ENCODE results near the gene ALDH18A1. TPM values are rescaled to one million over a fixed set of nuclear protein-coding genes. Genes with fewer than 3 reads are reported as not detected.

The ALDH18A1 gene
- total and polyA plus RNA-seq, 2 of the 8 experiments (the other 6 are each of a cell fraction or from before 2014, with no cell fraction given): 59.6 to 128 TPM

DNA sequence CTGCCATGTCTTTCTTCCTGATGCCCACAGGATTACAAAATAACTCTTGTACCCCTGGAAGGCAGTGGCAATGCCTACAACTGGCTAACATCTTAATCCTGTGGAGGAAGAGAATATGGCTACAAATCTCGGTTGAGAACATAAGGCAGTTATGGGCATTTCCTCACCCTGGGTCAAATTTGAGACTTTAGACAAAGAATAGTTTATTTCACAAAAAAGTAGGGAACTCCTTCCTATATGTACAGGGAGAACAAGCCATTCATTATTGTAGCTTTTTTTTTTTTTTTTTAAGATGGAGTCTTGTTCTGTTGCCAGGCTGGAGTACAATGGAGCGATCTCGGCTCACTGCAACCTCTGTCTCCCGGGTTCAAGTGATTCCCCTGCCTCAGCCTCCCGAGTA lies 2.6 kb downstream of the ALDH18A1 start:
- 93% methylated on average over 5 of the region's 5 CpGs; no CpG with 5 or more reads in 1 of the 2 experiments for WGBS, 2 experiments (ENCODE audit: extremely low coverage in 1 of 2, insufficient coverage in 1 of 2, insufficient read length in 1 of 2, insufficient replicate concordance in 2 of 2, low coverage in 1 of 2, low lambda C conversion rate in 2 of 2, missing lambda C conversion rate in 1 of 2)
- H3K79me2 ChIP-seq (ENCODE audit: control insufficient read depth in 1 of 2, insufficient read depth in 2 of 2, low read length in 2 of 2): peaks cover 0 to 38% of the 10 kb centered on the region in 2 experiments; a peak in 2 of 4 replicates

More for the DNA sequence above, 2.6 kb downstream of the ALDH18A1 start:
- Histone ChIP-seq H3K14ac (ENCODE audit: insufficient read length) (no peak overlapping the region), H4K8ac (ENCODE audit: extremely low read depth, insufficient read depth, low read length) (no peak overlapping the region), H3K56ac (replicated peaks; ENCODE audit: insufficient read length, low read depth, low read length) (no peak overlapping the region), H3K23me2 (ENCODE audit: low read depth, low read length) (peaks cover 7% of the 10 kb centered on the region), H3K9ac (replicated peaks in 1 of 4; ENCODE audit: extremely low read depth in 1 of 4, low read depth in 3 of 4, low read length in 3 of 4) (no peak overlapping the region), H2BK5ac (ENCODE audit: low read depth, low read length) (no peak overlapping the region), H3K36me3 (ENCODE audit: control insufficient read depth in 2 of 4, insufficient read depth in 4 of 4, low read length in 3 of 4) (peaks cover 3 to 18% (median 8%) of the 10 kb centered on the region in 4 experiments; a peak in 5 of 8 replicates), H3K4me3 (ENCODE audit: extremely low read depth in 1 of 4, insufficient read depth in 2 of 4, low read depth in 3 of 4, low read length in 4 of 4) (no peak overlapping the region), H3K9me3 (ENCODE audit: insufficient read depth in 2 of 2, low read depth in 1 of 2, low read length in 1 of 2) (peaks cover 2 to 3% of the 10 kb centered on the region in 2 experiments; a peak in 2 of 4 replicates), H2BK12ac (ENCODE audit: low read depth, low read length) (no peak overlapping the region), H2BK20ac (ENCODE audit: low read length) (no peak overlapping the region), H2BK15ac (ENCODE audit: low read length) (no peak overlapping the region), H2AK5ac (ENCODE audit: low read depth, low read length) (no peak overlapping the region), H4K5ac (ENCODE audit: insufficient read length, low read depth, low read length) (no peak overlapping the region), H3K4me1 (replicated peaks in 1 of 4; ENCODE audit: control insufficient read depth in 3 of 4, insufficient read depth in 4 of 4, low read length in 3 of 4) (peaks cover 0 to 5% (median 3%) of the 10 kb centered on the region in 4 experiments; a peak in 2 of 7 replicates), H3K27me3 (replicated peaks in 1 of 4; ENCODE audit: control insufficient read depth in 3 of 4, extremely low read depth in 1 of 4, insufficient read depth in 3 of 4, low read length in 3 of 4) (no peaks in the 10 kb centered on the region), H4K20me1 (replicated peaks in 1 of 2; ENCODE audit: control insufficient read depth in 1 of 2, insufficient read depth in 2 of 2, low read length in 2 of 2) (peaks cover 0 to 2% of the 10 kb centered on the region in 2 experiments), H3K23ac (ENCODE audit: insufficient read length) (no peak overlapping the region), H3K4me2 (ENCODE audit: insufficient read depth in 1 of 2, low read depth in 2 of 2, low read length in 2 of 2) (no peak overlapping the region), H2AFZ (ENCODE audit: low read length) (no peak overlapping the region), H4K91ac (replicated peaks; ENCODE audit: insufficient read length, low read length) (no peak overlapping the region), H2BK120ac (replicated peaks; ENCODE audit: low read depth, low read length) (no peak overlapping the region), H3K18ac (ENCODE audit: extremely low read depth, low read length) (no peak overlapping the region), H3K4ac (replicated peaks; ENCODE audit: insufficient read length, low read depth, low read length) (no peak overlapping the region), H3K27ac (ENCODE audit: low read depth, low read length) (no peak overlapping the region), H3K79me1 (ENCODE audit: low read depth, low read length) (peaks cover 2% of the 10 kb centered on the region; the same call in 1 of the 2 replicates)
- DNase-seq (ENCODE audit: low read depth in 1 of 2, low spot score in 2 of 2) (no peak), FAIRE-seq (no peak)
- ChIA-PET CTCF (ENCODE audit: partially characterized antibody) (interaction anchor here (0.6 to 2.0 kb wide), 3 partner anchors 40 to 254 kb away, joined by 4 to 5 read pairs (median 4); partner anchors contain the start of gene TCTN3), POLR2A (ENCODE audit: partially characterized antibody) (interaction anchor here (1.6 kb wide), 2 partner anchors 11 to 19 kb away, joined by 3 to 5 read pairs; no protein-coding TSS in a partner anchor)
- no peak for TF ChIP-seq CHD1 (IDR thresholded peaks at IDR 0.05; ENCODE audit: low read depth, low read length)
- no peak for TF ChIP-seq SP2 (IDR thresholded peaks at IDR 0.05; ENCODE audit: low read length)
- TF ChIP-seq NRF1 (IDR thresholded peaks at IDR 0.05; ENCODE audit: low read depth, low read length): no peak
- TF ChIP-seq FOSL1 (IDR thresholded peaks at IDR 0.05; ENCODE audit: insufficient read depth, low read depth, low read length): no peak

All from H1 (cell line).